ENCODE data around the gene EPHB1.
"Not testable (repeated sequence)": the region's sequence is repeated elsewhere in the genome, so short reads cannot be mapped to it uniquely, and the experiment has no call there.

EPHB1 gene

DNA sequence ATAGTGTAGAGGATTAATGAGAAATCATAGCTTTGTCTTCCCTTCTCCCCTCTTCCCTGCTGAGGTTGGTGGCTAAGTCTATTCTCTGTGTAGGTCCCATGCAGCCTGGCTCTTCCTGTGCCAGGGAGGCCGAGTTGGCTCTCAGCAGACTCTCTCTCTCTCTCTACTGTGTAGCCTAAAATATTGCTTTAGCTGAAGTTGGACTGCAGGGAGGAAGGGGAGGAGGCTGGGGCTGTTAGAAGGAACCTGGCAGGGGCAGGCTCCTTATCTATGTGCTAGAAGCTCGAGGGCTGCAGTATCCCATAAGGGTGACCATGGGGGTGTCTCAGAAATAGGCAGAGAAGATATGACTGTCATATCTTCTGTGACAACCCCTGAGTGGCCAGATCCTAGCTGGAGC lies 160.8 kb downstream of the EPHB1 start:
- DNase-seq, result no peak

DNA sequence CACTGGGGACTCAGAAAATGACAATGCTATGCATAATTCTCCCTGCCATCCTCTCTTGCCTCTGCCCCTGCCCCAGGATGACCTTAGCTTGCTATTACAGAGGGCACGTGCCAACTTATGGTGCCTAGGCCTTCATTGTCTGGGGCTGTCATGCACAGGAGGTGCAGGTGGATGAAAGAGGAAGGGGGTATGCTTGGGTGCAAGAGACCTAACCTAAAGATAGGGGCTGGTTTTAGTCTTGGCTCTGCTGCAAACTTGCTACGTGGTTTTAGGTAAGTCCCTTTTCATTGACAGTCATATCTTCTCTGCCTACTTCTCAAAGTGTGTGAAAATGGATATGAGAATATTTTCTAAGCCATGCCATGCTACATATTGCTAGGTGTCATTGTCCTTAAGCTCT lies 161.3 kb downstream of the EPHB1 start:
- DNase-seq, result no peak

DNA sequence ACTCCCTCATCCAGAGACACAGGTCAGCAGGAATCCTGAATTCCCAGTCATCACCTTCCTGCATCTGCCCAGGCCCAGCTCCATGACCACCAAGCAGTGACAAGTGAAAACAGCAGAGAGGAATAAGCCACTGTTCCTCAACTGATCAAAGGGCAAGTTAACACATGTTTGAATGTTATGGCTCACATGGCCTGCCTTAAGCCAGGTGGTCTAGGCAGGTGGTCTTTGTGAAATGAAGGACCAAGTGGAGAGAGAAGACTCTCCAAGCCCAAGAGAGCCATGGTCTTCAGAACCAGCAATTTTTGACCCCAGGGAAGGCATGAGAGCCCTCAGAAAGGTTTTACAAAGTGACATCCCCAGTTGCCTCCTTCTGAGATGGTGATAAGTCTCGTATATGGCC lies 161.8 kb downstream of the EPHB1 start:
- no peak for DNase-seq

DNA sequence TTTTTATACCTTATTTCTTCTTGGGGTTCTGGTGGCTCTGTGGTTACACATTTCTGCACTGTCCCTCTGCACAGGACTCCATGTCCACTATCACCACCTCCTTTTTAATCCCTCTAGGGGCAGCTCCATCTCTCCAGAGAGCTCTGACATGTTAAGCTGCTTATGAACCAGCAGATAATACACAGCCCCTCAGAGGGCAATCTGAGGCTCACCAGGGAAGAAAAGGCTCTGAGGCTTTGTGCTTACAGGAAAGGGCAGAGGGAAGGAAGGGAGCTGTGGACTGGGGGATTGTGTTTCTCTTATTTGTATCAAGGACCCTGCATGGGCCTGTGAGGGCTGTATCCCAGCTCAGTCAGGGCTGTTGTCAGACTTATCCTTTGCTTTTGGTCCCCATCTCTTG lies 164.5 kb downstream of the EPHB1 start:
- no peak for DNase-seq

DNA sequence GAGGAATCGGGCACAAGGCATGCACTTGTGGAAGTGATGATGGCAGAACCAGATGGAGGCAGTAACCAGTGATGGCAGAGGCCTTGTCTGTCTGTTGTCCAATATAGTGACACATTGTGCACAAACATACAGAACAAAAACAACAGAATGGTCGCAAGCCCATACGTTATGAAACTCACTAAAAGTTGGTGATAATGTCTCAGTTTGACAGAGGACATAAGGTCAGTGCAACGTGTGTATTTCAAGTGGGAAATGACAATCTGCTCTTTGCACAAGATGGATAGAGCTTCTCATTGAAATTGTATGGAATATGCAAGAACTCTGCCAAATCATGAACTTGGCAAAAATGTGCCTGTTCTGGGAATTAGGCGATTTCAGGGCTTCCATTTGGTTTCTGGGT lies 169.2 kb downstream of the EPHB1 start:
- DNase-seq, result no peak

DNA sequence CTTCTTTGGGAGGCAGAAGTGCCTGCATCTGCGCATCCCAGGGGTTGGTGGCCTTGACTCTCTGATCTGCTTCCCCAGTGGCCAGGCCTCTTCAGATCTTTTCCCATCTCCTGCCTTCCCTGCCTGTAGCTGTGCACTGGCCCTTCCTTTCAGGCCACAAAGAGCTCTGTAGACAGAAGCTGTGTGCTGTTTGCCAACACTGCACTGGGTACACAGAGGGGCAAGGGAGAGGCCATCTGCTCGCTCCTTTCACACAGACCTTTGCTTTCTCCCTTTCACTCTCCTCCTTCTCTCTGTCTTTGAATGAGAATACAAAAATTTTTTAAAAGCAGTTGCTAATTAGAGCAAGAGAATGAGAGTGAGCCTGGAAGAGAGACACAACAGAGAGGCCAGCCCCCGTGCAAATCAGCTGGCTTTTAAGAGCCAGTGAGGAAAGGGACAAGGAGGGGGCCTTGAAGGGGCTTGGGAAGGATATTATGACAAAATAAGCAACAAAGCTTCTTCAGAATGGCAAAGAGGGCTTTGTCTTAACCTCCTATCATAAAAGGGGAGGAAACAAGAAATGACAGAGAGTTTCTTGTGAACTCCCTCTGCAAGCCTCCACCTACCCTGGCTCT lies 170.9 kb downstream of the EPHB1 start:
- DNase-seq, result no peak

DNA sequence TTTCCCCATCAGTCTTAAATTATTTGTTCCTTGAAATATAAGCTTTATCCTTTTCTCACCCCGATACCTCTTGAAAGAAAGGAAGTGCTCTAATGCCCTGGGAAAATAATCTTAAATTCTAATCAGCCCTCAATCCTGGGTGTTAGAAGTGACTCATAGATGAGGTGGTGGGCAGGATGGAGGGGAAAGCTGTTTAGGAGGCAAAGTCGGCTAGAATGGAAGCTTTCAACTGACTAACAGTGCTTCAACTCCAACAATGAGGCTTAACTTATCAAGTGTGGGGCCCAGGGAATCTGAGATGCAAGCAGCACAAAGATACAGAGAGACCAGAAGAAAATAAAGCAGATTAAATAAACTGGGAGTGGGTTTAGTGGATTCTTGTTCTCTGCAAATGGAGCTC lies 175.8 kb downstream of the EPHB1 start:
- DNase-seq, result no peak

DNA sequence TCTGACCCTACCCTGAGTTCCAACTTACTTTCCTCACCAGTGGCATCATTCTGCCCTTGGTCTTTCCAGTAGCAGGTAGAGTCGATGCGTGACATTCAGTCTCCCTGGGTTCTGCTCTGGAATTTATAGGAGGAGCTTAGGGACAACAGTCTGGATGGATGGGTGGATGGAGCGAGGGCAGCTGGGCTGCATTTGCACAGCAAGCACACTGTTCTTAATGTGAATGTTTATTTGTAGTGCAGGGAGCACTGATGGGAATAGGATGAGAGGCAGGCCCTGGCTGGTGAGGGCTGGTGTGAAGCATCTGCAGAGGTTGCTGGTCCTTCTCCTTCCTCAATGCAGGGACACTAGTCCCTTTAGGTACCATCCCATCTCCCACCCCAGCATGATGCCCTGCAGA lies 176.2 kb downstream of the EPHB1 start:
- DNase-seq, result no peak

DNA sequence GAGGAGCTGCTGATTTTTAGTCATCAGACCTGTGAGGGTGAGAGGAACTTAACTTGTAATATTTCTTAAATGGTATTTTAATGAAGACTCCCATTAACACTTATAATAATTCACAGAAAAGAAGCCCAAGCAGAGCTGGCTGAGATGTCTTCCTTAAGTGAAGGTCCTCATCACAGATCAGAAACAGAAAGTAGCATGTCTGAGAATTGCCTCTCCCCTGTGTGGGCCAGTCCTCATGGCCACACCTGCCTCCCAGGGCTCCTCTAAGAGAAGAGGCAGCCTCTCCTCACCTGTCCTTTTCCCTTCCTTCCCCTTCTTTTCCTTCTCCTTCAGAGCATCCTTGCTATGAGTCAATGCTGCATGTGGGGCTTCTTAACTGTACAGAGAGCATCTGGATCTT lies 176.8 kb downstream of the EPHB1 start:
- DNase-seq, result not testable (repeated sequence)

DNA sequence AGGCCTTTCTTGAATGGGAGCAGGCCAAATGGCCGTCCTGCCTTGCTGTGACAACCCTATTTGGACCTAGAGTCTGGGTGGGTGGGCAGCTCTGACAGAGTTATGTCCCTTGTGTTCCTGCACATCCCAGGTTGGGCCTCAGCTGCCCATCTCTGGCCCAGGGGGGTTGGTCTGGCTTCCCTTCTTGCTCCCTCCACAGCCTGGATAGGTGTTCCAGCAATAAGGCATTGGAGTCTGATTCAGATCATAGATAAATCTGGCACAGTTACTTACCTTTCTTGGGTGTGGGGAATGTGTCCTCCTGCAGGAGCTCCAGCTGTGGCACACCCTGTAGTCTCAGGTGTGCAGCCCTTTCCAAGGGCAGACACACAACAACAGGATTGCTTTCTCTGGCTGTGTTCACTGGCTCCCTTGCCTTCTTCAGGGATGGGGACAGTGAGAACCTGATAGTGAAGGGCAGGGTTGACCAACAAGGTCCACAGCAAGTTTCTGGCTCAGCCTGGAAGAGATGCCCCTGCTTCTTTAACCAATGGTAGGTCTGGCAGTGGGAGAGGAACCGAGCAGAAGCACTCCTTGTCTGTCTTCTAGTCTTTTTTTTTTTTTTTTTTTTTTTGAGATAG lies 177.9 kb downstream of the EPHB1 start:
- DNase-seq, result no peak

DNA sequence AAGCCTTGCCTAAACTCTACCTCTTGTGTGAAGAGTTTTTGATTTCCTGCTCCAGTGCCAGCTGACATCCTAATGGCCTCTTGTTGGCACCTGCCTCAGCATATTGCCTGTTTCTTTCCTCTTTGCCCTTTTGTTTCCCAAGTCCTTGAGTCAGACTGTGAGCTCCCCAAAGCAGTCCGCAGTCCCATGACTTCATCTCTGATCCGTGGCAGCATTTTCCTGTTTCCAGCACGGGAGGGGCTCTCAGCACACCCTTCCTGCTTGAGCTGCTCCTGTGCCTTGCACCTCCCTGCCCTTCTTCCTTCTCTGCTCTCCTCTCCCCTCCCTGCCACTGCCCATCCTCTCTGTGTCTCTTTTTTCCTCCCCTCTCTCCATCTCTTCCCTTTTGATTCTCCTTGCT lies 179.6 kb downstream of the EPHB1 start:
- DNase-seq, result no peak

DNA sequence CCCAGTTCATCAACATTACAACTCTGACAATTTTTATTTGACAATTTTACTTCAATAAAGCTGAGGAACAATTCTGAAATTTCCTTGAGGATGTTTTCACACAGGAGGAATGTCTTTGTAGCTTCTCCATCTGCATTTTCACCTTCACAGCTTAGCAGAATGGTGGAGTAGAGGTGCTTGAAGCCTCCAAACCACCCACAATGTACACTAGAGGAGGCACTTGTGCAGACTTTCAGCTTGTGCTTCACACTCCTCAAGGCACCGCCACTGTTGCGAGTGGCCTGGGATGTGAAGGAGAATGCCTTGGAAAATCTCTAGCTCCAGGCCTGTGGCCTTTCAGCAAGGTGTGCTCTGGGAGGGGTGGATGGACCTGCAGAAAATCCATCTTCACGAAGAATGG lies 181.9 kb downstream of the EPHB1 start:
- no peak for DNase-seq

DNA sequence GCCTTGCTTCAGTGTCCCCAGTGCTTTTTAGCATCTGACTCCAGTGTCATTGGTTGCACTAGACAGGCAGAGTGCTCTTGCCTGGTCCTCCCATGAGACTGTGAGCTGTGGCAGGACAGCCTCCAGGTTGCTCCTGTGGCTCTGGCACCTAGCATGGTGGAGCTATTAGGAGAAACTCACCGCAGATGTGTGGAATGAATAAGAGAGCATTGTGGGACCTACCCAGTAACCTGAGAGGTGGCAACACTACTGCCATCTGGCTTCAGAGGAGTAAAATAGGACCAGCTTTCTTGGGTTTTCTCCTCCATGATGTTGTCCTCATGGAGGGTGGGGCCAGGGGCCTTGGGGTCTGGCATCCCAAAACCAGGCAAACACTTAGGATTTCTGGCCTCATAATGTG lies 183.6 kb downstream of the EPHB1 start:
- DNase-seq, result no peak

DNA sequence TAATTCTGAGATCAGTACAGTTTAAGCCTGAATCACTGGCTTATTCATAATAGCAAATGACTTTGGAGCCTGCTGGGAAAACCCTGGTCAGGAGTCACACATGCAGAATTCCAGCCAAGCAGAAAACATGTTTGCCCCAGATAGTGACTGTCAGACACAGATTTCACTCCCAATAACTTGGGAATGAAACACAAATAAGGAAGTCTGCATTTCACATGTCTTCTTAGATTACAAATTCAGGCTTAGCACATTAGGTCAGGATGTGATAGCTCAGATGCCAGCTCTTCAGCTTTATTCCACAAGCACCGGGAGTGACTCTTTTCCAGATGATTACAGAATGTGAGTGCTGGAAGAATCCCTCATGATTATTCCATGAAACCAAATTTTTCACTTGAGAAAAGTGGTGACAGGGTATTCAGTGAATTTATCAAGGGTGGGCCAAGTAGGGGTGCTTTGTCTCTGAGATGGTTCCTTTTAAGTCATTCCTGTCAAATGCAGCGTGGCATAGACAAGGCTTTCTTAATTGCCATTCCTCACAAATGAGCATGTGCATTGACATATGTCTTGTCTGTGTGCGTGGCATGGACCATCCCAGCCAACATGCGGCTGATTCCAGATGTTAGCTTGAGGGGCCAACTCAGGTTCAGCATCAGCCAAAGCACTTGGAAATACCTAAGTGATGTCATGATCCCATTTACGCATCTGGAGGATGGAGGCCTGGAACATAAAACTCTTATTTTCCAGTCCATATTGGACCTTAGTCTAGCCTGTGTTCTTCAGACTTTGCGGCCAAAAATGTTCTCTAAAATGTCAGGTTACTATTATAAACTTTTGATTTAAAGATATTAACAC lies 191.0 kb downstream of the EPHB1 start:
- no peak for DNase-seq

DNA sequence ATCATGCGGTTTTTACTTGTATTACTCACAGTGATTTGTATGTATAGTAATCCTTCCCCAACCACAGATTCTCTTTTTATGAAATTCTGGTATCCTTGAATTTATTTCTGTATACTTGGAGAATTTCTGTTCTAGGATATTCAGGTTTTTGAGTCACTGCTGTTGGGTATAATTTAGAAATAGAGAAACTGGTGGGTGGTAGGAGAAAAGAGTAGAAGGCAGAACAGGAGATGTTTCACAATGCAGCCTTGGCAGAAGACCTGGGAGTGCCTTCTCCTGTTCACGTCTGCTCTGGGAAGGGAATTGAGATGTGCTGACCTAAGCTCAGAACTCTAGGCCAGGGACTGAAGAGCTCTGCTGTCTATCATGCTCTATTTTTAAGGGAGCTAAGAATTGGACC lies 193.6 kb downstream of the EPHB1 start:
- no peak for DNase-seq

DNA sequence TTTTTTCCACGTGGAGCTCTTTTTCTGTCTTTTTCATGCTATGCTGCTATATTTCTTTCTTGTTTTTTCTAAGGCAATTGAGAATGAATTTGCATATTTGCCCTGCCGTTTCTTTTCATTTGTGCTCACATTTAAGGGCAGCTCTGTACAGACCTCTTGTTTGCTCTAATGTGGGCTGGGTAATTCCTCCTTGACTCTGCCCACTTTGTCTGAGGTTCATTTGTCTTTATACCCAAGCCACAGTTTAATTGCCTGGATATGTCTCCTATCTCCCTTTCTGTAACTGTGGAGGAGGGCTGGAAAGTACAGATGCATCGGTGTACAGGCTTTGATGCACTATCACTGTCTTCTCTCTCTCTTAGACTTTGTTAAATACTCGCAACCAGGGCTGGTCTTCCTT lies 195.9 kb downstream of the EPHB1 start:
- DNase-seq, result no peak

DNA sequence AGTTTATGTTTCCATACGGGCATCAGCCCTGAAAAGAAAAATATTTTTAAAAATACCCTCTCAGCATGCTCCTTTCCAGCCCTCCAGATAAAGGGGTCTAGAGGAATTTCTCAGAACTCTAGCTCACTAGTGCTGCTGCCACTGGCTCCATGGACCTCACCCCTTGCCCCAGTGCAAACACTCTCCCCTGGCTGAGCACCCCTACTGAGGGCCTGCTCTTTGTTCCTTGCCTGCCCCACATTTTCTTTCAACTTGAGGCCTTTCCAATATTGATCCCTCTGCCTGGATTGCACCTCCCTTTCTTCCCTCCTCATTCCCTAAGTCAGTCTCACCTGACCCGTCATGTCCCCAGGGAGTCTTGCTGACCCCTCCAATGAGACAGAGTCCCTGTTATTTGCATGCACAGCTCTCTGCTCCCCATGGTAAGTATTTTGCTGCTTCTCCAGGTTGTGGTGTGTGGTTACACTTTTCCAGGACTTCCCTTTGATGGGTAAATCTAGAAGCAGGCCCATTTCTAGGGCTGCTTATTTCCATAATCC lies 196.5 kb downstream of the EPHB1 start:
- no peak for DNase-seq

DNA sequence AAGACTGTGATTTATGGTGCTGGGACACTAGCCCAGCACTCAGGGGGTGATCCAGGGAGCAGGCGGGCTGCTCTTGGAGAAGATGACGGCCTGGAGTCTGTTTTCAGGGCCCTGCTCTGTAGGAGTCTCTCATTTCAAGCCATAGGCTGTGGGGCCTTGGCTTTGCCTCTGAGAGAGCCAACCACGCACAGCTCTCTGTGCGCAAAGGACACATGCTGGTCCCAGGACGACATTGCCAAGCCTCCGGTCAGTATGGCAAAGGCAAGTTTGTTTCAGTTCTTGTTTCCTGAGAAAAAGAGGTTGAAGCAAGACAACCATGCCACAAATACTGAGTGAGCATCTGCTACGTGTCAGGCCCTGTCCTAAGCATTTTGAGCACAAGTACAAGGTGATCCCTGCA lies 197.1 kb downstream of the EPHB1 start:
- no peak for DNase-seq

DNA sequence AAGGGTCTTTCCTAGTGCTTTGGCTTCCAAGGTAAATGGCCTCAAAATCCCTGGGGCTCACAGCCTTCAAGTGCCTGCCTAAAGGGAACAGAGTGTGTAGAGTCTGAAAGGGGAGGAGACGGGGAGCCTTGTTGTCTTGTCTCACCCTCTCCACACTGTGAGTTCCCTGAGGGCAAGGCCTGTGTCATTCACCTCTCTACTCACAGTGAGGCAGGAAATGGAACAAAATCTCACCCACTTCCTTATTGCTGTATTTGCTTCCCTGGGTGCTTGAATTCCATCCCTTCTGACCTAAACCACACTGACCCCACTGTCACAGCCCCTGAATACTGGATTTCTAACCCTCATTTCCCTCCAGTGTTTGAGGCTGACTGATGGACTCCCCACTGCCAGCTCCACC lies 197.5 kb downstream of the EPHB1 start:
- DNase-seq, result no peak

DNA sequence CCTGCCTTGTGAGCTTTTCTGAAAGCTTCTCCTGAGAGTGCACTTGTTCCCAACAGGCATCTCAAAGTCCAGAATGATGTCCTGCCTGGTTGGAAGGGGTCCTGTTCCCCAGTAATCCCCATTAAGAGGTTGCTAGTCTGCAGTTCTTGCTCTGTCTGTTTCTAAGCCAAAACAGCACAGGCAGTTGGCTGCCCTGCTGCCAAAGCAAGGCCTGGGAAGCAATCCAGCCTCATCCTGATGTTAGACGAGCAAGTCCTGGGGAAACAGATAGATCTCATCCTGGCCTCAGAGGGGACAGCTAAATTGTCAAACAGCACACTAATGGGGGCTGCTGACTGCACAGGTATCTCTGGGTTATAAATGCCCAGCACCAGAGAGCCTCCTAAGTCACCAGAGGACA lies 198.0 kb downstream of the EPHB1 start:
- DNase-seq, result no peak

DNA sequence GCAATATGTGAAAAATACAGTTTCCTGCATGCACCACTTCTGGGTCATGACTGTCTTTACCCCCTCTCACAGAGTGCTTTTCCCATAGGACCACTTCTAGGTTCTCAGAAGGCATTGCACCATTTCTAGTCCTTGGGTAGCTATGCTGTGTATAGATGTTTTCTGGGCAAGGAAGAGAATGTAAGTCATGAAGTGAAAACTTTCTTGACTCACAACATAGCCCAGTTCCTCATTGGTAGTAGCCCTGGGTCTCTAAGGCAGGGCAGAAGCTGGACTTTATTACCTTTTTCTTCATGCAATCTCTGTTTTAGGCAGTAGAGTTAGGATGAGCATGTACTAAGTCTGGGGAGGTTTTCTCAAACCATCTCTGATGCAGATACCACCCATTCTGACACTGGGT lies 203.1 kb downstream of the EPHB1 start:
- DNase-seq, result no peak

DNA sequence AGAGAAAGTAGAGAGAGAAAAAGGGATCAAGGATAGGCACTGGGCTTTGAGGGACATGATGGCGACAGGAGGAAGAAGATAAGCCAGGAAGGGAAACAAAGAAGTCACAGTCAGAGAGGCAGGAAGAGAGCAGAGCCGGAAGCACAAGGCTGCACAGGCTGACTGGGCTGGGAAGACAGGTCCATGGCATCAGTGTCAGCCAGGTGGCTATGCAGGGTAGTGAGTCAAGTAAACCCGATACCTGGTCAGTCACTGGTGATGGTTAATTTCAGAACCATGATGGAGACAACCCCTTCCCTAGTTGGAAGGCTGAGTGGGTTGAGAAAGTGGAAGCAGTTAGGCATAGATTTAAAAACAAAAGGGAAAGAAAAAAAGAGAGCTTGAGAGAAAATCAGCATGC lies 203.8 kb downstream of the EPHB1 start:
- no peak for DNase-seq

DNA sequence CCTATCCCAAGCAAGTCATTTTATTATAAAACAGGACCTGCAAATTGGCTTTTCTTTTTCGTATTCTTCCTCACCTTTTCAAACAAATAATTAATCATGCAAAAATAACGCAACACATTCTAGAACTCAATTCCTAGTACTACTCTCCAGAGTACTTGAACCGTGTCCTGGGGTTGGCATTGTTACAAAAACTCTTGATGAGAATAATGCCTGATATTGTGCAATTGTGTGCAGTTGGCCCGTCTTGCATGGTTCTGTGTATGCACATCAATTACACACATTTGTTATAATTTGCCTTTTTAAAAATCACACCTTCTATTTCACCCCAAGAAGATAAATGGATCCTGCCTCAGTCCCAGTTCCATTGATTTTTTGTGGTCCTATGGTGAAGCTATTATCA lies 205.4 kb downstream of the EPHB1 start:
- no peak for DNase-seq

DNA sequence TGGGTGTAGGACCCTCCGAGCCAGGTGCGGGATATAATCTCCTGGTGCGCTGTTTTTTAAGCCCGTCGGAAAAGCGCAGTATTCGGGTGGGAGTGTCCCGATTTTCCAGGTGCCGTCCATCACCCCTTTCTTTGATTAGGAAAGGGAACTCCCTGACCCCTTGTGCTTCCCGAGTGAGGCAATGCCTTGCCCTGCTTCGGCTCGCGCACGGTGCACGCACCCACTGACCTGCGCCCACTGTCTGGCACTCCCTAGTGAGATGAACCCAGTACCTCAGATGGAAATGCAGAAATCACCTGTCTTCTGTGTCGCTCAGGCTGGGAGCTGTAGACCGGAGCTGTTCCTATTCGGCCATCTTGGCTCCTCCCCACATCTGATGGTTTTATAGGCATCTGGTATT lies 210.6 kb downstream of the EPHB1 start:
- DNase-seq, result not testable (repeated sequence)
